ENCODE data around the gene ZNF783.

- TF ChIP-seq CTCF (IDR thresholded peaks at IDR 0.05) (no peak), POLR2A (IDR thresholded peaks at IDR 0.05) (no peak), EP300 (IDR thresholded peaks at IDR 0.05) (no peak), POLR2AphosphoS5 (IDR thresholded peaks at IDR 0.05) (no peak)
Observed at GRCh38 chr7:149267733-149268132, 5.7 kb downstream of the ZNF783 start.
